Uterus (tissue), 4 donors: ENCODE data around the gene OIP5. TPM values are rescaled to one million over a fixed set of nuclear protein-coding genes. Genes with fewer than 3 reads are reported as not detected.

ENCODE experiments used
- DNase-seq, 2 donors: peaks; one replicate each; pipeline ENCODE4 v3.0.0-alpha.2; 2019 to 2020
- H3K27ac ChIP-seq, 2 donors: fragments of 200-600 bp; sonication (generic); 1 replicate in 1 of 2; 2 replicates in 1 of 2; pipeline ENCODE4 v1.5.1; 2016 to 2018
- H3K27me3 ChIP-seq, 2 donors: fragments of 200-600 bp; sonication (generic); one replicate each; pipeline ENCODE4 v1.5.1; 2018 to 2019; ENCODE audit warnings: control low read depth in 1 of 2
- H3K36me3 ChIP-seq, 2 donors: fragments of 200-600 bp; sonication (generic); one replicate each; pipeline ENCODE4 v1.5.1; 2019; ENCODE audit warnings: control low read depth in 1 of 2
- H3K4me1 ChIP-seq, 2 donors: fragments of 200-600 bp; sonication (generic); one replicate each; pipeline ENCODE4 v1.5.1; 2018 to 2019; ENCODE audit warnings: control low read depth in 1 of 2
- H3K4me3 ChIP-seq, 2 donors: fragments of 200-600 bp; sonication (generic); 1 replicate in 1 of 2; 2 replicates in 1 of 2; pipeline ENCODE4 v1.5.1; 2018 to 2019; ENCODE audit warnings: mild to moderate bottlenecking in 1 of 2
- H3K9me3 ChIP-seq, 2 donors: fragments of 200-600 bp; sonication (generic); one replicate each; pipeline ENCODE4 v1.5.1; 2019; ENCODE audit warnings: control low read depth in 1 of 2
- POLR2A ChIP-seq, 2 donors: fragments of 450-650 bp; IDR thresholded peaks; one replicate each; pipeline ENCODE4 v1.6.1; 2016; ENCODE audit warnings: antibody characterized with exemption in 2 of 2, mild to moderate bottlenecking in 1 of 2, moderate library complexity in 1 of 2
- intact Hi-C: fragments of 100-400 bp; cut with DNase I; formaldehyde crosslinking; loops from one replicate; pipeline ENCODE4 v1.15.1; 2023; ENCODE audit warnings: low total_unique reads
- total RNA-seq, 4 donors: library from RNA; depleted of rRNA in 3 of 4; stranded (reverse); fragments of >200 nt in 3 of 4; gene quantifications; one replicate each; pipeline versions ENCODE4 v1.1.0 to v1.2.4, GENCODE V29; 2014 to 2023
- TF ChIP-seq, protein P1 (sequence below), 4 experiments: fragments of 200-600 bp in 2 of 4; fragments of 450-650 bp in 2 of 4; sonication (generic) in 2 of 4; IDR thresholded peaks; one replicate each; pipeline ENCODE4 v1.5.1; 2016 to 2019; ENCODE audit warnings: antibody characterized with exemption in 4 of 4, mild to moderate bottlenecking in 2 of 4, moderate library complexity in 1 of 4
- donor health status: DM: yes; HTN: yes; CAD: no.

The OIP5 gene
- total RNA-seq, result 10 to 100 TPM in 1 of 4 donors, not detected in 3; 11.0 TPM

DNA sequence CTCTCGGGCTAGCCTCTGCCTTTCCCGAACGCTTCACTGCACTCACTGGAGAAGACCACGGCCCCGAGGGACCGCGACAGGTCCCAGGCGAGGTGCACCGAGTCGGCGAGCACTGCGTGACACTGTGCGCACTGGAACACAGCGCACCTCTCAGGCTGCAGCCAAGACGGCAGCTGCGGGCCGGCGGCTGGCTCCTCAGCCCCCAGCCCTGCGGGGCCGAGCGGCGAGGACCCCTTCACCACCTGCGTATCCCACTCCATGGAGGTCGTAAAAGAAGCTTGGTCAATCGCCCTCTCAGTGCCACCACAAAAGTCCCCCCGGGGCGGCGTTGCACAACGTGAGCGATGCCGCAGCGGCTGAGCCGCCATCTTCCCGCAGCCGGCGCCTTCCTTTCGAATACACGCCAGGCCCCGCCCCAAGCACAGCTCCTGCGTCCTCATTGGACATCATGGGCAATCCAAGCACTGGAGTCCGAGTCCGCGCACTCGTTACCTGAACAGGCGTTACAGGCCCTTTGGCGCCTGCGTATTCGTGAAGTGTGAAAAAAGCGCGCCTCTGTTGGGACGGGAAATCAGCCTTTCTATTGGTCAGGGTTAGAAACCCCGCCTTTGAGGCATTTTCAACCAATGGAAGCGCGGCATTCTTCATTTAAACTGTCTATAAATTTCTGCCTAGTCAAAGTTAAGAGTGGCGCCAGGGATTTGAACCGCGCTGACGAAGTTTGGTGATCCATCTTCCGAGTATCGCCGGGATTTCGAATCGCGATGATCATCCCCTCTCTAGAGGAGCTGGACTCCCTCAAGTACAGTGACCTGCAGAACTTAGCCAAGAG, at the start of gene OIP5, which contains the start of gene NUSAP1:
Gene OIP5 (minus strand): TSS at position 398 of the 832 bp plus-strand sequence. CDS start 30 bp downstream, at position 368.
Gene NUSAP1 (plus strand): TSS at position 688 of the 832 bp plus-strand sequence. CDS start 77 bp downstream, at position 765.
- Histone ChIP-seq H3K4me3 (peak within 1 kb of the TSS; percentile 82 to 98), H3K9me3 (no peaks in the 10 kb centered on the region), H3K36me3 (no peaks in the 10 kb centered on the region), H3K27me3 (no peaks in the 10 kb centered on the region), H3K27ac (peak within 1 kb of the TSS; percentile 47 to 75), H3K4me1 (no peaks in the 10 kb centered on the region)
- peak in 1 of 2 donors; percentile 21 for TF ChIP-seq POLR2A (IDR thresholded peaks at IDR 0.05)
- TF ChIP-seq, protein P1, sequence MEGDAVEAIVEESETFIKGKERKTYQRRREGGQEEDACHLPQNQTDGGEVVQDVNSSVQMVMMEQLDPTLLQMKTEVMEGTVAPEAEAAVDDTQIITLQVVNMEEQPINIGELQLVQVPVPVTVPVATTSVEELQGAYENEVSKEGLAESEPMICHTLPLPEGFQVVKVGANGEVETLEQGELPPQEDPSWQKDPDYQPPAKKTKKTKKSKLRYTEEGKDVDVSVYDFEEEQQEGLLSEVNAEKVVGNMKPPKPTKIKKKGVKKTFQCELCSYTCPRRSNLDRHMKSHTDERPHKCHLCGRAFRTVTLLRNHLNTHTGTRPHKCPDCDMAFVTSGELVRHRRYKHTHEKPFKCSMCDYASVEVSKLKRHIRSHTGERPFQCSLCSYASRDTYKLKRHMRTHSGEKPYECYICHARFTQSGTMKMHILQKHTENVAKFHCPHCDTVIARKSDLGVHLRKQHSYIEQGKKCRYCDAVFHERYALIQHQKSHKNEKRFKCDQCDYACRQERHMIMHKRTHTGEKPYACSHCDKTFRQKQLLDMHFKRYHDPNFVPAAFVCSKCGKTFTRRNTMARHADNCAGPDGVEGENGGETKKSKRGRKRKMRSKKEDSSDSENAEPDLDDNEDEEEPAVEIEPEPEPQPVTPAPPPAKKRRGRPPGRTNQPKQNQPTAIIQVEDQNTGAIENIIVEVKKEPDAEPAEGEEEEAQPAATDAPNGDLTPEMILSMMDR (IDR thresholded peaks at IDR 0.05), result peak in 3 of 4 experiments; percentile 14 to 77 (median 28)
- intact Hi-C loops, result no loop called here
- DNase-seq, result peak; percentile 95 to 98

DNA sequence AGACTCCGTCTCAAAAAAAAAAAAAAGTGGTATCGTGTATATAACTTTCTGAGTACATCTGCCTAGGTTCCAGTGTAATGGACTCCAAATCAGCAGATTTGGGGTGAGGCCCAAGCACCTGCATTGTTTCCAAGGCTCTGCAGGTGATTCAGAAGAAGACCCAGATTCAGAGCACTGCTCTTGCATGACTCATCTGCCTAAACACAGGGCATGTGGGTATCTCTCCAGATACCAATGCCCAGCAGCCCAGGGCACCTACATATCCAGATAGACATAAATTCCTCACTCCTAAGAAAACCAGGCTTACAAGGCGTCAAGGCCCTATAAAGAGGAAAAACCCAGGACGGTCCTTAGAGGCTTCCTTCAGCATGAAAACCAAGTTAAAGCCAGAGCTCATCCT, 45.6 kb upstream of the OIP5 start:
- no peak overlapping the region for H3K27ac ChIP-seq
- H3K4me1 ChIP-seq, result no peaks in the 10 kb centered on the region
- intact Hi-C loops, result no loop called here
- no peaks in the 10 kb centered on the region for H3K36me3 ChIP-seq
- H3K4me3 ChIP-seq, result no peak overlapping the region
- DNase-seq, result no peak
- H3K27me3 ChIP-seq, result no peaks in the 10 kb centered on the region
- no peak for TF ChIP-seq POLR2A (IDR thresholded peaks at IDR 0.05)
- TF ChIP-seq, protein P1 (IDR thresholded peaks at IDR 0.05), result no peak
- no peaks in the 10 kb centered on the region for H3K9me3 ChIP-seq

DNA sequence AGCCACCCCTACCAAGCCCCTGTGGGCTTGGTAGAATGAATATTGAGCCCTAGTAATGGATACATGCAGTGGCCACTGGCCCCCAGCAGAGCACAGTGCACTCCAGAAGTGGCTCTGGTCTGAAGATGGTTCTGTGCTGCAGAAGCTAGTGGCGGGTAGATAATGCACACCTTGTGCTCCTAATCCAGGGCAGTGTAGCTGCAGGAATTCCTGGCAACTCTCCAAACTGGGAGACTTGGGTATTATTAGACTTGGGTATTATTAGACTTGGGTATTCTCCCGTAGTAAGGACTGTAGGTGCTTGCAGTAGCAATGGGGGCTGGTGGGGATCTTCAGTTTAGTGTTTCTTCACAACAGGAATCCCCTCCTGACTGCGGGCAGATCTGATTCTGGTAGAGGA, 35.0 kb upstream of the OIP5 start:
- intact Hi-C loops, result no loop called here
- Histone ChIP-seq H3K9me3 (no peaks in the 10 kb centered on the region), H3K27ac (no peak overlapping the region), H3K36me3 (no peaks in the 10 kb centered on the region), H3K27me3 (no peaks in the 10 kb centered on the region), H3K4me3 (no peak overlapping the region), H3K4me1 (no peaks in the 10 kb centered on the region)
- TF ChIP-seq, protein P1 (IDR thresholded peaks at IDR 0.05), result no peak
- no peak for TF ChIP-seq POLR2A (IDR thresholded peaks at IDR 0.05)
- DNase-seq, result no peak

DNA sequence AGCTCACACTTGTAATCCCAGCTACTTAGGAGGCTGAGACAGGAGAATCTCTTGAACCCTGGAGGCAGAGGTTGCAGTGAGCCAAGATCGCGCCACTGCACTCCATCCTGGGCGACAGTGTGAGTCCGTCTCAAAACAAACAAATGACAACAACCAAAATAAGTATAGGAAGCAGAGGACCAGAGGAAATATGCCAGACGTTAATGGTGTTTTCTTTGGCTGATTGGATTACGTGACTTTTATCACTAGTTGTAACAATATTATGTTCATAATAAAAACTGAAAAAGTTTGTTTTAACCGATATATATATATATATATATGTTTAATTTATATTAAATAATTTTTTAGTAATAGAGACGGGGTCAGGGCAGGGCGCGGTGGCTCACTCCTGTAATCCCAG, 22.0 kb upstream of the OIP5 start:
- Histone ChIP-seq H3K4me3 (no peak overlapping the region), H3K4me1 (no peaks in the 10 kb centered on the region), H3K9me3 (no peaks in the 10 kb centered on the region), H3K27ac (no peak overlapping the region), H3K36me3 (no peaks in the 10 kb centered on the region), H3K27me3 (no peaks in the 10 kb centered on the region)
- TF ChIP-seq POLR2A (IDR thresholded peaks at IDR 0.05), result no peak
- TF ChIP-seq, protein P1 (IDR thresholded peaks at IDR 0.05), result no peak
- intact Hi-C loops, result no loop called here
- DNase-seq, result no peak

DNA sequence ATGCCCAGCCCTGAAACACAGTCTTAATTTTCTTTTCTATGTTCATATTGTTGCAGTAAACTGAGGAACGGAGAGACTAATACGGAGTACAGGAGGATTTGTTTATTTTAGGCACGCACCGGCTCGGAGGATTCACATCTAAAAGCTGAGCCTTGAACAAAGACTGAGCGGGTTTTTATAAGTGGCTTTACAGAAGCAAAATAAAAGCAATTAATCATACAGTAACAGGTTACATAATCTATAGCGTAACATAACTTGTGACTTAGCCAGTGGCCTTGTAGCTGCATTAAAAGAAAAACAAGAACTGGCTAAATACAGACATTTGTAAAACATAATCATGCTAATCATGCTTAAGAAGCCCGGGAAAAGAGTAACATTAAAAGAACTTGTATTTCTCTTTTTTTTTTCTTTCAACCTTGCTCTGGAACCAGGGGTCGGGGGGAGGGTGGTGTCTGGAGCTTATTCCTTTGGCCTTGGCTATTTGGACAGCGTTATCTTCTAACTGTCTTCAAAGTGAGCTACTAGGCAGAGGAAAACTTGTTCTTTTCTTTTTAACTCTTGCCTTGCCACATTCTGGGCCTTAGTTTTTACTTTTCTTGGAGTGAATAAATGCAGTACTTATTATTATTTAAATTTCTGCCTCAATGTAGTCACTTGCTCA, 17.8 kb upstream of the OIP5 start:
- no peaks in the 10 kb centered on the region for H3K27me3 ChIP-seq
- H3K4me1 ChIP-seq, result no peaks in the 10 kb centered on the region
- TF ChIP-seq POLR2A (IDR thresholded peaks at IDR 0.05), result no peak
- intact Hi-C loops, result no loop called here
- H3K36me3 ChIP-seq, result no peaks in the 10 kb centered on the region
- no peak overlapping the region for H3K4me3 ChIP-seq
- H3K9me3 ChIP-seq, result no peaks in the 10 kb centered on the region
- H3K27ac ChIP-seq, result no peak overlapping the region
- DNase-seq, result no peak
